Heart left ventricle (tissue), 16 donors: ENCODE data around the gene PCBP3. TPM values are rescaled to one million over a fixed set of nuclear protein-coding genes. Genes with fewer than 3 reads are reported as not detected.

Experiments used
- ATAC-seq, 4 donors: fragments of 200-7000 bp; cut with Tn5 transposase; one replicate each; pipeline ENCODE4 v1.9.1; 2020 to 2022; ENCODE audit warnings: moderate library complexity in 4 of 4, mild to moderate bottlenecking in 3 of 4, moderate number of reproducible peaks in 1 of 4
- DNase-seq, 5 donors: peaks; one replicate each; pipeline ENCODE4 v3.0.0-alpha.2; 2020
- H3K27ac ChIP-seq, 12 donors: fragments of 200-600 bp; sonication (generic) in 4 of 12; one replicate each; pipeline versions ENCODE4 v1.5.0 to v1.8.0; 2016 to 2022; ENCODE audit warnings: mild to moderate bottlenecking in 2 of 12
- H3K27me3 ChIP-seq, 9 donors: fragments of 200-600 bp; sonication (generic) in 2 of 9; one replicate each; pipeline versions ENCODE4 v1.5.1 to v1.8.0; 2016 to 2022; ENCODE audit warnings: mild to moderate bottlenecking in 3 of 9
- H3K36me3 ChIP-seq, 9 donors: fragments of 200-600 bp; sonication (generic) in 2 of 9; one replicate each; pipeline versions ENCODE4 v1.5.0 to v1.8.0; 2018 to 2022; ENCODE audit warnings: mild to moderate bottlenecking in 2 of 9
- H3K4me1 ChIP-seq, 12 donors: fragments of 200-600 bp; sonication (generic) in 4 of 12; one replicate each; pipeline versions ENCODE4 v1.5.0 to v1.8.0; 2016 to 2022; ENCODE audit warnings: mild to moderate bottlenecking in 3 of 12
- H3K4me3 ChIP-seq, 12 donors: fragments of 200-600 bp; sonication (generic) in 4 of 12; one replicate each; pipeline versions ENCODE4 v1.5.0 to v1.8.0; 2017 to 2022; ENCODE audit warnings: mild to moderate bottlenecking in 9 of 12, moderate library complexity in 4 of 12
- H3K9me3 ChIP-seq, 12 donors: fragments of 200-600 bp; sonication (generic) in 4 of 12; one replicate each; pipeline versions ENCODE4 v1.5.0 to v1.8.0; 2016 to 2022; ENCODE audit warnings: mild to moderate bottlenecking in 1 of 12
- CTCF ChIP-seq, 12 donors: fragments of 200-600 bp; sonication (generic) in 4 of 12; IDR thresholded peaks; one replicate each; pipeline versions ENCODE4 v1.5.0 to v1.8.0; 2018 to 2022; ENCODE audit warnings: antibody characterized with exemption in 12 of 12, mild to moderate bottlenecking in 5 of 12
- POLR2A ChIP-seq, 2 donors: fragments of 450-650 bp; IDR thresholded peaks; one replicate each; pipeline ENCODE4 v1.6.1; 2017; ENCODE audit warnings: antibody characterized with exemption in 2 of 2, mild to moderate bottlenecking in 2 of 2, moderate library complexity in 2 of 2
- WGBS, 4 donors: extraction: QIAGEN DNeasy Blood & Tissue Kit in 2 of 4; methylation state at CpG; one replicate each; pipeline versions ENCODE4 v1.1.5 to v1.1.7; 2013 to 2018; 5-methylcytosine and 5-hydroxymethylcytosine counted together
- intact Hi-C, 10 donors: fragments of 100-400 bp; cut with DNase I; formaldehyde crosslinking; loops; one replicate each; pipeline versions ENCODE4 v1.11.1 to v1.14.2; 2022
- long read RNA-seq, 3 donors: library from polyadenylated mRNA; unstranded; transcript quantifications; one replicate each; pipeline ENCODE4 v2.0.0, GENCODE V29; 2020 to 2021
- polyA plus RNA-seq, 2 donors: library from polyadenylated mRNA; stranded (reverse); fragments of 200-250 nt; gene quantifications; one replicate each; pipeline ENCODE4 v1.2.3, GENCODE V29; 2013
- total RNA-seq, 9 donors: library from RNA; depleted of rRNA in 2 of 9; stranded (reverse); fragments of >200 nt in 2 of 9; fragmentation: NEBNext Ultra II Directional in 3 of 9; extraction: Animal tissue kit (Norgen Biotek cat#: 25700) in 3 of 9; gene quantifications; one replicate each; pipeline versions ENCODE4 v1.1.0 to v1.2.4, GENCODE V29; 2016 to 2023
- donor health status: ischemic (EF 13 %, LVEDD 7.1; RV severe dilation, severe dysfunction).
- donor health status: healthy with polysubstance abuse.
- donor health status: DM: no; HTN: yes; CAD: no.
- donor health status: DM: no; HTN: no; CAD: no.
- donor health status: ischemic (EF 25% LVEDD 6.9; RV normal size, moderate dysfunction).
- donor health status: ischemic (EF 25% LVEDD 5.7; RV mildly dilated, moderate dysfunction).
- donor health status: healthy.
- donor health status: DM: yes; HTN: yes; CAD: no.
- donor health status: ischemic (EF 35%, LVEDD 5.7; RV mildly dilated, moderate dysfunction).
- donor health status: nonischemic (EF 11% LVEDD 7.7; RV severe dilation, severe dysfunction).
- donor health status: DM: yes; HTN: yes; CAD: no.
- donor health status: PGD.
- donor health status: ischemic (EF 29% LVEDD 5.4; RV normal size, mild dysfunction).
- donor health status: nonischemic (EF 23%, LVEDD 6.1; RV moderate dilation, normal function).

The PCBP3 gene
- 10 to 100 TPM in 2 of 9 donors, 1 to 10 TPM in 5, under 1 TPM in 1, not detected in 1; 0.87 to 11.4 (median 2.9) TPM for total RNA-seq
- 1 to 10 TPM in 1 of 2 donors, under 1 TPM in 1; 0.72 to 1.9 TPM for polyA plus RNA-seq
- long read RNA-seq, donor 1, partial matches to known transcripts, result 0 of 1 reads
- long read RNA-seq, donor 1, other reads (novel, unspliced or antisense), result 1 of 1 reads
- long read RNA-seq, donor 2, partial matches to known transcripts, result 1 of 8 reads
- long read RNA-seq, donor 2, other reads (novel, unspliced or antisense), result 6 of 8 reads
- long read RNA-seq, donor 3, partial matches to known transcripts, result 2 of 16 reads
- long read RNA-seq, donor 3, other reads (novel, unspliced or antisense), result 13 of 16 reads

GRCh38 chr21:45643021-45643980, at the start of gene PCBP3:
Gene PCBP3, plus strand, starts transcription at chr21:45643725. Its CDS starts 206,361 bp downstream, at chr21:45850086.
- peak in 1 of 2 donors; percentile 56 for TF ChIP-seq POLR2A (IDR thresholded peaks at IDR 0.05)
- TF ChIP-seq CTCF (IDR thresholded peaks at IDR 0.05), result no peak
- Histone ChIP-seq H3K4me1 (peaks cover 0 to 31% (median 2%) of the 10 kb centered on the region in 12 donors), H3K27ac (peak within 1 kb of the TSS in 4 of 12 donors; percentile 6 to 64 (median 46)), H3K4me3 (peak within 1 kb of the TSS in 11 of 12 donors; percentile 11 to 64 (median 54)), H3K9me3 (no peaks in the 10 kb centered on the region), H3K36me3 (no peaks in the 10 kb centered on the region), H3K27me3 (peaks cover 0 to 27% (median 11%) of the 10 kb centered on the region in 9 donors)
- DNase-seq (peak; percentile 92 to 98 (median 97)), ATAC-seq (peak; percentile 93 to 95 (median 94))
- 1 to 5% (median 2%) methylated on average over 4 to 120 of the region's 120 CpGs; no CpG with 5 or more reads in 1 of the 4 donors for WGBS, 4 donors
- intact Hi-C loops, result loop anchor here in 1 of 10 donors (10.0 kb wide), 1 partner anchor 682 kb away; the partner anchor contains the start of genes C21orf58 and PCNT

- Histone ChIP-seq H3K36me3 (no peaks in the 10 kb centered on the region), H3K4me1 (peaks cover 0 to 15% (median 4%) of the 10 kb centered on the region in 12 donors), H3K4me3 (no peak overlapping the region), H3K27me3 (peaks cover 0 to 55% (median 12%) of the 10 kb centered on the region in 9 donors), H3K9me3 (no peaks in the 10 kb centered on the region), H3K27ac (no peak overlapping the region)
- DNase-seq (no peak), ATAC-seq (no peak)
- no peak for TF ChIP-seq CTCF (IDR thresholded peaks at IDR 0.05)
- no peak for TF ChIP-seq POLR2A (IDR thresholded peaks at IDR 0.05)
- 74 to 80% (median 77%) methylated on average over 17 of the region's 17 CpGs for WGBS, 4 donors
- intact Hi-C loops, result loop anchor here in 7 of 10 donors (2.0 to 10.0 kb wide), 8 partner anchors 33 to 450 kb away; partner anchors contain the start of gene POFUT2 (in 1 of the 7)
Observed at GRCh38 chr21:45594721-45595489, 48.6 kb upstream of the PCBP3 start.

- Histone ChIP-seq H3K27me3 (peaks cover 0 to 48% (median 8%) of the 10 kb centered on the region in 9 donors), H3K4me1 (peaks cover 0 to 7% (median 0%) of the 10 kb centered on the region in 12 donors), H3K36me3 (no peaks in the 10 kb centered on the region), H3K4me3 (no peak overlapping the region), H3K9me3 (no peaks in the 10 kb centered on the region), H3K27ac (no peak overlapping the region)
- ATAC-seq (no peak), DNase-seq (no peak)
- intact Hi-C loops, result loop anchor here in 8 of 10 donors (1.0 to 10.0 kb wide), 10 partner anchors 33 to 451 kb away; partner anchors contain the start of gene POFUT2 (in 1 of the 8)
- TF ChIP-seq POLR2A (IDR thresholded peaks at IDR 0.05), result no peak
- TF ChIP-seq CTCF (IDR thresholded peaks at IDR 0.05), result no peak
- 82 to 88% (median 86%) methylated on average over 13 to 16 of the region's 16 CpGs for WGBS, 4 donors
Observed at GRCh38 chr21:45595574-45596295, 47.8 kb upstream of the PCBP3 start.
